Mesenteric fat pad (tissue), 1 donor: Measurements from ENCODE around the gene HINT3. TPM values are rescaled to one million over a fixed set of nuclear protein-coding genes. Genes with fewer than 3 reads are reported as not detected.
A peak's percentile ranks its signal among the peaks of the same experiment; 100 is the strongest.
"Not testable (repeated sequence)": the region's sequence is repeated elsewhere in the genome, so short reads cannot be mapped to it uniquely, and the experiment has no call there.

Source experiments
- DNase-seq: peaks from one replicate; pipeline ENCODE4 v3.0.0-alpha.2; 2020; ENCODE audit warnings: low spot score
- long read RNA-seq: library from polyadenylated mRNA; unstranded; transcript quantifications from one replicate; pipeline ENCODE4 v2.0.0, GENCODE V29; 2020
- total RNA-seq: library from RNA; stranded (reverse); fragmentation: NEBNext Ultra II Directional; extraction: Animal tissue kit (Norgen Biotek cat#: 25700); gene quantifications from one replicate; pipeline ENCODE4 v1.2.1, GENCODE V29; 2021
- donor health status: DM: yes; HTN: yes; CAD: no.

The HINT3 gene
- 20.5 TPM for total RNA-seq
- long read RNA-seq, transcript HINT3-201 (5 exons, 3,314 nt) = major isoform, 15 of 16 reads
- long read RNA-seq, partial matches to known transcripts = 0 of 16 reads
- long read RNA-seq, other reads (novel, unspliced or antisense) = 1 of 16 reads

DNA sequence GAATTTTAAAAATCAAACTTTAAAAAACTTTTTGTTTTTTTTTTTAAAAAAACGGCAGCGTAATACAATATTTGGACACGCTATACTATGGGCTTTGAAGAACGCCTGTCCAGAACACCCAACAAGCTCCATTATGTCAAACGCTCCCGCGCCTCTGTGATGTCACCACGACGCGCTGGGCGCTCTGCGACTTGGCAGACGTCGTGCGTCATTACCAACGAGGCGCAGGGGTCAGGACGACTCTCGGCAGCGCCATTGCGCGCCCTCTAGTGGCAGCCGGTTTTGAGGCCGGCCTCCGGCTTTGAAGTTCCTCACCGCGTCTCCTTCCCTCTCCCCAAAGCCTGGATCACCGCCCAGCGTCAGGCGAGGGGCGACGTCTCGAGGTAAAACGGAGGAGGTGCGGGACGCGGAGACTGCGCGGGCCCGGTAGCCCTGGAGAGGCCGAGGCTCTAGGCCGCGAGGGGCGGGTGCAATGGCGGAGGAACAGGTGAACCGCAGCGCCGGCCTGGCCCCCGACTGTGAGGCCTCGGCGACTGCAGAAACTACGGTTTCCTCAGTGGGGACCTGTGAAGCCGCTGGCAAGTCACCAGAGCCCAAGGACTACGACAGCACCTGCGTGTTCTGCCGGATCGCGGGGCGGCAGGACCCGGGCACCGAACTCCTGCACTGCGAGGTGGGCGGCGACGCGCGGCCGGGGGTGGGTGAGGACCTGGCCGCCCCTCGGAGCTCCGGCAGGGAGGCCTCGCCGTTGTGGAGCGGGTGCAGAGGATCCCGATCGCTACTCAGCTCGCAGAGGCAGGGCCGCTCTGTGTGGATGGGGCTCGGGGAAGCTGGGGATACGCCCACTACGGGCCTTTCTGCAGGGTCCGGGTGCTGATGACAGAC is at the start of gene HINT3:
Gene HINT3 (plus strand): TSS at position 265 of the 885 bp plus-strand sequence. CDS start 208 bp downstream, at position 473.
- DNase-seq = peak; percentile 100

DNA sequence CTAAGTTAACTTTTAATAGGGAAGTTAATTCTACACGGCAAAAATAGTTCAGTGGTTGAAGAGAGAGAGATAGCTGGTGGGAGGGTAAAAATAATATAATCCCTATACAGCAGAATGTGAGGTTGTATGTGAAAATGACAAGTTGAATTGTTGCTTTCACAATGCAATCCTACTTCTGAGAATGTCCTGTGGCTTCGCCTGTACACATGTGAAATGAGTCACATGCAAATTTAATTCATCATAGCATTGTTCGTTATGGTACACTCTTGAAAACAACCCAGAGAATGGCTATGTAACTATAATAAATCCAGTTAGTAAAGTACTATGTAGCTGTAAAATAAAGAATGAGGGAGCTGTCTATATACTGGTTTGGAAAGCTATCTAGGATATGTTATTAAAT is 46.0 kb upstream of the HINT3 start:
- no peak for DNase-seq

DNA sequence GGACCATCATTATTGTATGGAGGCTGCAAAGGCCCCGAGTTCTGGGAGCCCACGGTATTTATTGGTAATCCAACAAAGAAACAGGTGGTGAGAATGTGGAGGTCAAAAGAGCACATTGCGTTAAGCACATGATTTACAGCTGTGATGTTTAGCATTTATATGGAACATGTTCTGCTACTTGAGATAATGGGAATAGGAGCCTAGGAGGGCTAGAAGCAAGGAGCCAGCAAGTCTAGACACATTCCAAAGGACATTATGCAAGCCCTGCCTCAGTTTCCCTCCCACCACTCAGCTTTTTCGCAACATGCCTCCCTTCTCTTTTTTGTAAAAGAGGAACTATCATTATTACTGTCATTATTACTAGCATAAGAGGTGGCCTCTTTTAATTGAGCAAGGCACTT is 45.5 kb upstream of the HINT3 start:
- not testable (repeated sequence) for DNase-seq

DNA sequence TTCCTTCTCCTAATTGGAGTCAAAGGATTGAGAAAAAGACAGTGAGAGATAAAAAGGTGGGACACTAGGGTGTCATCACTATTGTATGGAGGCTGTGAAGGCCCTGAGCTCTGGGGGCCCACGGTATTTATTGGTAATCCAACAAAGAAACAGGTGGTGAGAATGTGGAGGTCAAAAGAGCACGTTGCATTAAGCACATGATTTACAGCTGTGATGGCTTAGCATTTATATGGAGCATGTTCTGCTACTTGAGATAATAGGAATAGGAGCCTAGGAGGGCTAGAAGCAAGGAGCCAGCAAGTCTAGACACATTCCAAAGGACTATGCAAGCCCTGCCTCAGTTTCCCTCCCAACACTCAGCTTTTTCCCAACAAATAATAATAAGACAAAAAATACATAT is 44.1 kb upstream of the HINT3 start:
- DNase-seq = not testable (repeated sequence)

DNA sequence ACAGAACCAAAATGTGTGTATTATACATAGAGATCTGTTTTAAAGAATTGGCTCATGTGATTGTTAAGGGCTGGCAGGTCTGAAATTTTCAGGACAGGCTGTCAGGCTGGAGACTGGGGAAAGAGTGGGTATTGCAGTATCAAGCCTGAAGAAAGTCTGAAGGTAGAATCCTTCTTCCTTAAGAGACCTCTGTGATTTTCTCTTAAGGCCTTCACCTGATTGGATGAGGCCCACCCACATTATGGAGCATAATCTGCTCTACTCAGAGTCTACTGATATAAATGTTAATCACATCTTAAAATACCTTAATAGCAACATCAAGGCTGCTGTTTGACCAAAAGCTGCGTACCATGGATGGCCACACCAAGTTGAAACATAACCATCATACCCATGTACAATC is 43.4 kb upstream of the HINT3 start:
- DNase-seq = no peak

DNA sequence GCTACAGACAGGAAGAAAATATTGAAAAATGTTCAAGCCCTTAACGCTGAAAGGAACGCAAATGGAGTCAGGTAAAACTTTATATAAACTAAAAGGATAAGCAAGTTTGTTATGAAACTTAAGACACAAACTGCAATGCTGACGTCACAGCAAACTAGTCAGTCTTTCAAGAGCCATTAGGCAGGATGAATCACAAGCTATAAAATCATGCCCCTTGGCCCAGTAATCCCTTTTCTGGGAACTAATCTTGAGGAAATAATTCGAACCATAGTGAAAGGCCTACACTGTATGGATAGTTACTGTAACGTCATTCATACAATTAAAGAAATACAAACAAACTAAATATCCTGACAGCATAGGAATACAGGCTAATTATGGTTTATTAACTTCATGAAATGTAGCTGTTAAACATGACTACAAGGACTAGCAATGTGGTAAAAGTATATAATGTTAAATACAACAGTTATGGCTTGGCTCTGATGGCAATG is 42.7 kb upstream of the HINT3 start:
- no peak for DNase-seq

DNA sequence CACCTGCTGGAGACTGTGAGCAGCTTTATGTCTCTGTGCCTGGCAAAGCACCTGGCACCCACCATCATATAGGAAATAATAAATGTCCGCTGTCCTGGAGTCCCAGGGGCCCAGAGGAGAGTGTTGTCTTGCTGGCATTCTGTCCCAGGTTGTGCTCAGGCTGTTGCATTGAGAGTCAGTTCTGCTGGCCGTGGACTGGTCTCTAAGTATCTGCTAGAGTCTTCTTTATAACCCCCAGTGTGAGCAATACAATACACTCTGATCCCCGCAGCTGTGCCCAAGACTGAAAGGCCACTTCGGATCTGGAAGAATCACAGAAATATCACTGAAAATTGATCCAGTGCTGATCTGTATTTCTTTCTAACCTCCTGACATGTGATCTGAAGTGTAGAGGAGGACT is 38.3 kb upstream of the HINT3 start:
- no peak for DNase-seq

DNA sequence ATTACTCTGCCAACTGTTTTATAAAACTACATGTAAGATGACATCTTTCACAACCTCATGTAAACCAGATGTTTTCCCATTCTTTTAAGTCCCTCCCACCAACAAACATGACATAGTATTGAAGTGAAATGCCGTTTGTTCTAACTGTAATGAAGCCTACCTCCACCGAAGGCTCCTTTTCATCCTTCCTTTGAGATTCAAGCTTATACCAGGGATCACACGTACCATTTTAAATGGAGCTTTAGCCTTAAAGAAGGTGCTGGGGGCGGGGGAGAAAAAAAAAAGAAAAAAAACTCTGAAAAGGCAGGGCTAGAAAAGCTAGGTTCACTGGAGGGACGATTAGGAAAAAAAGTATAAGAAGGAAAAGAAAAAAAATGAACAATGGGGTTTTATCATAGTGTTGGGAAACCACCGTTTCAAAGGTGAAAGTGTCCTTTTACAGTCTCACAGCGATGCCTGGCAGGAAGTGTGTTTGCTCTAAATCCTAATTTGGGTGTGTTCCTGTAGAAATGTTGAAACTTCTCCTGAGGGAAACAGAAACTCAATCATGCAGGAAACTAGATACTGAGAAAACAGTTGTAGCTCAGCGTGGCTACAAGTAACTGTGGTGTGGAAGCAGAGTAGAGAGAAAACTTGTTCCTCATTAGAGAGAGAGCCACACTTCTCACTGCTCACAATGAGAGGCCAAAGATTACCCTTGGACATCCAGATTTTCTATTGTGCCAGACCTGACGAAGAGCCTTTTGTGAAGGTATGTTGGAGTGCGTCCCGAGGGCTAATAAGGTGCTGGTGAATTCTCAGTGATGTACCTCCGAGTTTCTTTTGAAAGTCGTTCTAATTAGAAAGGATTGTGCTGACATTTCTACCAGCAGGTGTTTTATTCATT is 37.6 kb upstream of the HINT3 start:
- no peak for DNase-seq

DNA sequence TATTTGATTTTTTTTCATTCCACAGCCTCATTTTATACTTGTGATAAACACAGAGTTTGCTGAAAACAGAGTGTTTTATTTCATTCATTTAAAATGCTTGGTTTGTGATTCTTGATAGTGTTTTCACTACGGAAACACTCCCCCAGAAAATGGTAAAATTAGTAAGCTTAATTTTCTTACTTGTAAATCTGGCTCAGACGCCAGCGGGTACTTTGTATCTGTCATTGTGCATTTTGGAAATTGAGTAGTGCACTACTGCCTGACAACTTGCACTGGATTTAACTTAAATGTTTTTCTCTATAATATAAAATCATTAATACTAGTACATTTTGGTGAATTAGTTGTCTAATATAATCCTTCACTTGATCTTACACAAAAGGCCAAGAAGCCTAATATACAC is 37.0 kb upstream of the HINT3 start:
- no peak for DNase-seq

DNA sequence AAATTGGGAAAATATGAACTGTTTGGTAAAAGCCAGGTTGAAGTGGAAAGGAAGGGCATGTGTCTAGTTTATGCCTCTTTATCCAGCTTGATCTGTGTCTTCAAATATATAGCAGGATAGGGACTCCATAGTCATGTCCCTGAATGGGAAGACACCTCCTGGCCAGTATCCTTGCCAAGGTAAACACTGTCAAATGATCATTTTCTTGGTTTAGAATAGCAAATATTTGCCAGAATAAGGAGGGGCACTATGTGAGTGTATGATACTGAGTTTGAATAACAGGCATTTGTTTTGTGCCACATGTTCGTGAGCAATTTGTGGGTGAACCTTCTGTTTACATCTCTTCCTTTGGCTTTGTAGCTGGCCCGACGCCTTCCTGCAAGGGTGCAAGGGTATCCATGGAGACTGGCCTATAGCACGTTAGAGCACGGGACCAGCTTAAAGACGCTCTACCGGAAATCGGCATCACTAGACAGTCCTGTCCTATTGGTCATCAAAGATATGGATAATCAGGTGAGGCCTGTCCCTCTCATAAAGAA is 34.2 kb upstream of the HINT3 start:
- no peak for DNase-seq

DNA sequence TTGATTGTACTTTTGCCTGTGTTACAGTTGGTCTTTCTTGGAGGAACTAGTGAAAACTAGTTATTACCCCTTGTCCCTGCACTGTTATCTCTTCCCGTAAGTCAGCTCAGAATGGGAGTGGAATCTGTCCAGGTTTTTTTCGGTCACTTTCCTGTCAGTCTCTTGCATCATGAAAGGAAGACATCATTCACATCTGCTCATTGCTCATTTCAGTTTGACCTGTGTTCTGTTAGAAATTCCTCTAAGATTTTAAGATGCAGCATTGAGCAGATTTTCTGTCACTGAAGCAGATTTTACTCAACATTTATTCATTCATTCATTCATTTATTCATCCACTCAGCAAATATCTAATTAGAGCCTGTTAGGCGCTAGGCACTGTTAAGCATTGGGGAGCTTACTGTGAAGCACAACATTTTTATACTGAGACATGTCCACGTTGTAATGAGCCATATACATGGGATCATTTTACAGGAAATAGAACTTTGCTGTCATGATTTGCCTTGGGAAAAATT is 33.1 kb upstream of the HINT3 start:
- no peak for DNase-seq

DNA sequence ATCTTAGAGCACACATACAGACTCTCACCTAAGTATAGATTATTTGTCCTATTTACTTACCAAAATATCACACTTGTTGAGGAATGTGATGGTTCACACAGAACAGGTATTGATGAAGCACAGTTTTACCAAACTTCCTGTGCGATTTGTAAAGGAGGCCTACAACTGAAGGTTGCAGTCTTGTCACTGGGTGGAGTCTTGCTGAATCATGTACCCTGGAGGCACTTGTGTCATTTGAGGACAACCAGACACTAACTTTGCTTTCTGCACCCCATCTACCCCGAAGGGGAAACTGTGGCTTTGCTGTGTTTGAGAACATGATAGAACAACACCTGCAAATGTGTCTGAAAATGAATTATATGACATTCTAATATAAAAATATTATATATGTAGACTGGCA is 32.4 kb upstream of the HINT3 start:
- DNase-seq = no peak

DNA sequence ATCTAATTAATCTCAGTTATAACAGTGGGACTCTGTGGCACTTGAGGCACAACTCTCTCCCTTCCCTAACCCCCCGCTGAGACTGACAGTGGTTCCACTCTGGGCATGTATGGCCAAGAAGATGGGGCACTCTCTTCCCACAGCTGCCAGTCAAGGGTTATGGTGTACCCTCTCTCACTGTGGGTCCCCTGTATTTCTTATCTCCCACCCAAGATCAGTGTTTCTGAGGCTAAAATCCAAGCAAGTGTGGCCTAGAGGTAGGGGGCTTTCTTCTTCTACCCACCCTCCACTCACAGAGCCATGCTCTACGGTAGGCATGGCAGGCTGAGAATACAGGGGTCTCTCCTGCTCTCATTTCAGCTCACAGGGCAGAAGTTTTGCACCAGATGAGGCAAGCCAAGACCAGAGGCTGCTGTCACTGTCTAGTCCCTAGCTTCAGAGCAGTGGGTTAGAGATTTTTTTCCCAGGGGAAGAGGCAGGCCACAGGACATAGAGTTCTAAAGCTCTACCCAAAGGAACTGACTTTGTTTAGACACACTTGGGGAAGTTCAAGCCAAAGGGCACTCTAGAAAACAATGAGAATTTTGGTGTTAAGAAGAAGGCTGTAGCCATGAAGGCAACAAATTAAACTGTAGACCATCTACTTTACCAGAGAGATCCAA is 31.7 kb upstream of the HINT3 start:
- no peak for DNase-seq

DNA sequence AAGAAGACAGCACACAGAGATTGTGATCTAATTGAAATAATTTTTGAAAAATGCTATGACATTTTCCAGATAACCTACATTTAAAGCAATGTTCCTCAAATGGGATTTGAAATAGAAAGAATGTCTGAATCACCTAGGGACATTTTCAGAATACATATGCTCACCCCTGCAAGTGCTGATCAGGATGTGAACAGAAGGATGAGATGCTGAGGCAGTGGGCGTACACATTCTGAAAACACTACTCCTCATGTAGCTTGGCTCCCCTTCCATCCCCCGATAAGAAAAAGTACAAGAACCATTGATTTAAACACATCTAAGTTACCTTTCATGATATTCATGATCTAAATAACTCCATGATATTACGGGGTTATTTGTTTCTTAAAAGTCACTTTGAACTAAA is 29.9 kb upstream of the HINT3 start:
- no peak for DNase-seq

DNA sequence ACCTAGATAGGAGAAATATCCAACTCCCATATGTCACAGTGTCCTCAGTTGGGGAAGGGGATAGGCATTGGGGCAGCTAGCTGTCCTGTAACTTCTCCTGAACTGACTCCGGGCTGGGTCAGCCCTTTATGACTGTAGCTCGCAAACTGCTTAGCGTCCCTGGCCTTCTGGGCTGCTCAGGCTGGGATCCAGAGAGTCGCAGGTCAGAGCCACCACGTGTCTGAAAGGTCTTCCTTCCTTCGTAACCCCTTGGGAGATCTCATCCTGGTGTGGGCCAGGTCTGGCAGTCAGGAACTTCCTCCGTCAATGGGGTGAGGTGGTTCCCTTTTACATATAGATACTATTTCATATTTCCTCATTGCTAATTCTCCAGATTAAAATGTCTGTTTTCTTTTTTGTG is 28.8 kb upstream of the HINT3 start:
- DNase-seq = no peak

DNA sequence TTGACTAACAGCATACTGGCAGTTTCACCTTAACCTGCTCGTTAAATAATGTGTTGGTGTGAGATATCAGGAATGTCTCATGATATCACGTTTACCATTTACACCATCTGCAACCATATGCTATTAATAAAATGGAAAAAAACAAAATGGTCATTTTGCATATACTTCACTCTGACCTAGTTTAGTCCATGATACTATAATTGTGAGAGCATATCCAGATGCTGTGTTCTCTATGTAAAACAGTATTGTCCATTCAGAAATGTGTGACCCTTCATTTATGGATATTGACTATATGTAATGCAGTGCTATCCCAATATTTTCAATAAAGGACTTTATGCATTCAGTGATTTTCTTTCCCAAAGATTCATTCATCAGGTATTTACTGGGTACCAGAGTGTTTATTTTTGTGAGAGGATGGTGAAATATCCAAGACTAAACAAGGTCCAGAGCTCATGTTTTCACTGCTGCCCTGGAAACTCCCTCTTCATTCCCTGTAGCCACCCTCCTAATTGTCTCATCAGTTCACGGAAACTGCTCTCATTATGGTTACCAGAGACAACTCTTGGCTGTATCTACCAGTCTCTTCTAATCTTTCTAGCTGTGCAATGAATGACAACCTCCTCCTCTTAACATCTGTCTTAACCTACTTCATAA is 25.7 kb upstream of the HINT3 start:
- DNase-seq = no peak

DNA sequence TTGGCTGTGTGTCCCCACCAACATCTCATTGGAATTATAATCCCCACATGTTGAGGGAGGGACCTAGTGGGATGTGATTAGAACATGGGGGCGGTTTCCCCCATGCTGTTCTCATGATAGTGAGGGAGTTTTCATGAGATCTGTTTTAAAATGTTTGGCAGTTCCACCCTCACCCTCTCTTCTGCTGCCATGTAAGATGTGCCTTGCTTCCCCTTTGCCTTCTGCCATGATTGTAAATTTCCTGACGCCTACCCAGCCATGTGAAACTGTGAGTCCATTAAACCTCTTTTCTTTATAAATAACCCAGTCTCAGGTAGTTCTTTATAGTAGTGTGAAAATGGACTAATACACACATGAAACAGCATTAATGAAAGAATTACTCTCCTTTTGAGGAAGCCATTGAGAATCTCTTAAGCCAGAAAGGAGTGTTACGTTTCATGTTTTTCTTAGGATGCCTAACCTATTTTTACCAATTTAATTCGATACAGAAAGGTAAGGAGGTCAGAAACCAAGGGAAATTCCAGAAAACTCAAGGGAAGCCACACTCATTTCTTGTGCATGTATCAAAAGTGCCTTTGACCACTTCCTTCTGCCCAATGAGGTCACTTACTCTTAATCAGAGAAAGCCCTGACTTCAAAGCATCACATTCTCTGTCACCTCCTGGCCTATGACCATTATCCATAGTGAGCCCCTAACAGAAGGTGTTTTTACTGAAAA is 24.7 kb upstream of the HINT3 start:
- DNase-seq = no peak

DNA sequence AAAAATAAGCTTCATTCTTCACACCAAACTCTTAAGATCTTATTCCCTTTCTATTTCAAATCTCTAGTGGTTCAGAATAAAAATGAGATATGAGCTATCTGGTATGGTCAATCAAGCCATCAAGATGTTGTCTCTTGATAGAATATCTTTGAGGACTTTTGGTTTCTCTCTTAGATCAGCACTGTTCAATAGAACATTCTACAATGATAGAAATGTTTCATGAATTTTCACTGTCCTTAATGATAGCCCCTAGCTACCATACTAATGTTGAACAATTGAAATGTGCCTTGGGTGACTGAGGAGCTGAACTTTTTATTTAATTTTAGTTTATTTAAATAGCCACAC is 24.1 kb upstream of the HINT3 start:
- no peak for DNase-seq

DNA sequence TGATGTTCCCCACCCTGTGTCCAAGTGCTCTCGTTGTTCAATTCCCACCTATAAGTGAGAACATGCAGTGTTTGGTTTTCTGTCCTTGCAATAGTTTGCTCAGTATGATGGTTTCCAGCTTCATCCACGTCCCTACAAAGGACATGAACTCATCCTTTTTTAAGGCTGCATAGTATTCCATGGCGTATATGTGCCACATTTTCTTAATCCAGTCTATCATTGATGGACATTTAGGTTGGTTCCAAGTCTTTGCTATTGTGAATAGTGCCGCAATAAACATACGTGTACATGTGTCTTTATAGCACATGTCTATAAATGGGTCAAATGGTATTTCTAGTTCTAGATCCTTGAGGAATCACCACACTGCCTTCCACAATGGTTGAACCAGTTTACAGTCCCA is 21.1 kb upstream of the HINT3 start:
- DNase-seq = not testable (repeated sequence)

DNA sequence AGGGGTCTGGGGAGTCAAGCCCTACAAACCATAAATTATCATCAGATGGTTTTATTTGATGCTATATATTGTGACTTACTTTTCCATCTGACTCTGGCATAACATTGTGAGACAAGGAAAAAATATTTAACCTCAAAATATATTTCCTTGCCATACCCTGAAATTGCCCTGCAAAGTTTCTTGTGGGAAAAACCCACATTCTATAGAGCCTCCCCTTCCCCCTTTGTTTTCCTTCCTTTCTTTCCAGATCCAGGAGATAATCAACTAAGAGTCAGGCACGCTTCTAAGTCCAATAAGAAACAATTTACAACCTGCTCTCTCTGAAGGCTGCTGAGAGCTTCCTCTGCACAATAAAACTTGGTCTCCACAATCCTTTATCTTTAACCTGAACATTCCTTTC is 17.5 kb upstream of the HINT3 start:
- DNase-seq = no peak
